ENCODE data around the gene GPC1.

- TF ChIP-seq POLR2AphosphoS5 (IDR thresholded peaks at IDR 0.05) (no peak), POLR2A (IDR thresholded peaks at IDR 0.05) (no peak)
These were observed 21.5 kb upstream of the GPC1 start for GRCh38 chr2:240413813-240414429.
